RWPE1 (cell line): Measurements from ENCODE around the gene SLC7A8.
"Not testable (repeated sequence)": the region's sequence is repeated elsewhere in the genome, so short reads cannot be mapped to it uniquely, and the experiment has no call there.

ENCODE experiments used
- CTCF ChIA-PET: fragments of 350-600 bp; sonication (Branson Sonifier 250); formaldehyde crosslinking; extraction: SDS; loops from one replicate; lab custom pipeline; 2021; lab: Yijun Ruan, JAX
- POLR2A ChIA-PET: fragments of 400-600 bp; formaldehyde crosslinking; extraction: SDS; loops from one replicate; lab custom pipeline; 2020; ENCODE audit warnings: antibody characterized with exemption; ENCODE audit not compliant: low non-redundant PET; lab: Yijun Ruan, JAX
- DNase-seq: peaks from one replicate; pipeline ENCODE4 v3.0.0; 2012; ENCODE audit warnings: low spot score
- H3K27ac ChIP-seq: fragments of 450-650 bp; 2 replicates; pipeline ENCODE4 v1.5.1; 2017
- CTCF ChIP-seq: fragments of 450-650 bp; conservative IDR thresholded peaks from 2 replicates; pipeline ENCODE4 v1.5.1; 2017; ENCODE audit warnings: low read depth, mild to moderate bottlenecking

SLC7A8 gene

GRCh38 chr14:23215421-23215820 is 32.0 kb upstream of the SLC7A8 start:
- no peak overlapping the region for H3K27ac ChIP-seq
- CTCF ChIA-PET: no interaction called here
- no peak for TF ChIP-seq CTCF
- no peak for DNase-seq
- POLR2A ChIA-PET: no interaction called here

GRCh38 chr14:23209651-23210423 is 26.4 kb upstream of the SLC7A8 start:
- ChIA-PET CTCF (no interaction called here), POLR2A (interaction anchor here (0.6 kb wide), 1 partner anchor 24 kb away, joined by 6 read pairs; no protein-coding TSS in a partner anchor)
- DNase-seq: peak; percentile 28
- H3K27ac ChIP-seq: peak overlapping the region; percentile 33
- TF ChIP-seq CTCF: no peak

GRCh38 chr14:23208324-23208723 is 24.9 kb upstream of the SLC7A8 start:
- POLR2A ChIA-PET: no interaction called here
- CTCF ChIA-PET: no interaction called here
- TF ChIP-seq CTCF: no peak
- H3K27ac ChIP-seq: no peak overlapping the region
- DNase-seq: no peak

- ChIA-PET POLR2A (no interaction called here), CTCF (interaction anchor here (0.5 to 0.7 kb wide), 4 partner anchors 20 to 709 kb away, joined by 3 to 4 read pairs (median 3); no protein-coding TSS in a partner anchor)
- no peak for TF ChIP-seq CTCF
Observed at GRCh38 chr14:23207146-23207540, 23.7 kb upstream of the SLC7A8 start.

GRCh38 chr14:23206422-23207145 is 23.1 kb upstream of the SLC7A8 start:
- H3K27ac ChIP-seq: no peak overlapping the region
- ChIA-PET POLR2A (no interaction called here), CTCF (interaction anchor here (0.5 to 1.2 kb wide), 5 partner anchors 20 to 709 kb away, joined by 3 to 6 read pairs (median 3); no protein-coding TSS in a partner anchor)
- no peak for TF ChIP-seq CTCF
- no peak for DNase-seq

More at GRCh38 chr14:23207146-23207540, 23.7 kb upstream of the SLC7A8 start:
- DNase-seq: no peak
- H3K27ac ChIP-seq: no peak overlapping the region

GRCh38 chr14:23202001-23202400 is 18.5 kb upstream of the SLC7A8 start:
- CTCF ChIA-PET: interaction anchor here (0.6 kb wide), 1 partner anchor 41 kb away, joined by 3 read pairs; no protein-coding TSS in a partner anchor
- POLR2A ChIA-PET: no interaction called here
- no peak for TF ChIP-seq CTCF
- no peak overlapping the region for H3K27ac ChIP-seq
- DNase-seq: no peak

DNA sequence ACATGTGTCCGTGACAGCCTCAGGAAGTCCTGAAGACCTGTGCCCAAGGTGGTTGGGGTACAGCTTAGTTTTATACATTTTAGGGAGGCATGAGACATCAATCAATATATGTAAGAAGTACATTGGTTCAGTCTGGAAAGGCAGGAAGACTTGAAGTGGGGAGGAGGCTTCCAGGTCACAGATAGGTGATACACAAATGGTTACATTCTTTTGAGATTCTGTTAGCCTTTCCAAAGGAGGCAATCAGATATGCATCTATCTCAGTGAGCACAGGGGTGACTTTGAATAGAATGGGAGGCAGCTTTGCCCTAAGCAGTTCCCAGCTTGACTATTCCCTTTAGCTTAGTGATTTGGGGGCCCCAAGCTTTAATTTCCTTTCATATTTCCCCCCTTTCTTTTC is 15.7 kb upstream of the SLC7A8 start:
- POLR2A ChIA-PET: interaction anchor here (0.5 kb wide), 1 partner anchor 97 kb away, joined by 4 read pairs; no protein-coding TSS in a partner anchor
- not testable (repeated sequence) for H3K27ac ChIP-seq, DNase-seq
- CTCF ChIA-PET: interaction anchor here (0.7 to 1.5 kb wide), 2 partner anchors 9 to 78 kb away, joined by 3 to 4 read pairs; no protein-coding TSS in a partner anchor

GRCh38 chr14:23196487-23196886 is 13.0 kb upstream of the SLC7A8 start:
- POLR2A ChIA-PET, H3K27ac ChIP-seq, CTCF ChIA-PET, DNase-seq: not testable (repeated sequence)
